ENCODE measurements around the gene CLIC5.

Gene CLIC5

GRCh38 chr6:46015119-46015968, at the start of gene CLIC5:
Gene CLIC5 (minus strand): TSS chr6:46015860. CDS start chr6:46015542, 318 bp downstream.
- DNase-seq (ENCODE audit: low read depth) = no peak

GRCh38 chr6:46062991-46063390, 47.3 kb upstream of the CLIC5 start:
- DNase-seq (ENCODE audit: low read depth) = no peak

- no peak for DNase-seq (ENCODE audit: low read depth)
These were observed 46.7 kb upstream of the CLIC5 start for GRCh38 chr6:46062312-46062711.

GRCh38 chr6:46061497-46061896, 45.8 kb upstream of the CLIC5 start:
- DNase-seq (ENCODE audit: low read depth) = no peak

GRCh38 chr6:46059608-46060007, 43.9 kb upstream of the CLIC5 start:
- no peak for DNase-seq (ENCODE audit: low read depth)

GRCh38 chr6:46058951-46059350, 43.3 kb upstream of the CLIC5 start:
- DNase-seq (ENCODE audit: low read depth) = no peak

- DNase-seq (ENCODE audit: low read depth) = no peak
These were observed 42.1 kb upstream of the CLIC5 start for GRCh38 chr6:46057792-46058191.

- no peak for DNase-seq (ENCODE audit: low read depth)
These were observed 41.4 kb upstream of the CLIC5 start for GRCh38 chr6:46056906-46057529.

- no peak for DNase-seq (ENCODE audit: low read depth)
These were observed 38.9 kb upstream of the CLIC5 start for GRCh38 chr6:46054516-46054915.

- no peak for DNase-seq (ENCODE audit: low read depth)
These were observed 37.6 kb upstream of the CLIC5 start for GRCh38 chr6:46053039-46053933.

- no peak for DNase-seq (ENCODE audit: low read depth)
These were observed 36.8 kb upstream of the CLIC5 start for GRCh38 chr6:46052479-46052878.

GRCh38 chr6:46051962-46052361, 36.3 kb upstream of the CLIC5 start:
- no peak for DNase-seq (ENCODE audit: low read depth)

- DNase-seq (ENCODE audit: low read depth) = no peak
These were observed 35.3 kb upstream of the CLIC5 start for GRCh38 chr6:46050845-46051405.

GRCh38 chr6:46048646-46049297, 33.1 kb upstream of the CLIC5 start:
- DNase-seq (ENCODE audit: low read depth) = no peak

- no peak for DNase-seq (ENCODE audit: low read depth)
These were observed 31.0 kb upstream of the CLIC5 start for GRCh38 chr6:46046558-46047174.

GRCh38 chr6:46044881-46045617, 29.4 kb upstream of the CLIC5 start:
- no peak for DNase-seq (ENCODE audit: low read depth)

- DNase-seq (ENCODE audit: low read depth) = no peak
These were observed 26.8 kb upstream of the CLIC5 start for GRCh38 chr6:46042355-46042999.

- DNase-seq (ENCODE audit: low read depth) = no peak
These were observed 24.6 kb upstream of the CLIC5 start for GRCh38 chr6:46040288-46040687.

GRCh38 chr6:46039646-46040045, 24.0 kb upstream of the CLIC5 start:
- no peak for DNase-seq (ENCODE audit: low read depth)

GRCh38 chr6:46036911-46037310, 21.3 kb upstream of the CLIC5 start:
- no peak for DNase-seq (ENCODE audit: low read depth)
